IMR-90 (cell line): ENCODE results near the gene UST. TPM values are rescaled to one million over a fixed set of nuclear protein-coding genes. Genes with fewer than 3 reads are reported as not detected.
A peak's percentile ranks its signal among the peaks of the same experiment; 100 is the strongest.

Experiments
- ATAC-seq: fragments of 200-7000 bp; cut with Tn5 transposase; 2 replicates; pipeline ENCODE4 v1.9.1; 2020; ENCODE audit warnings: low read depth, mild to moderate bottlenecking, moderate library complexity
- BruUV-seq: library from RNA; stranded (reverse); fragments of 400-500 nt; replicated peaks from 2 replicates; lab custom pipeline; 2021; lab: Mats Ljungman, UMichigan
- CTCF ChIA-PET: fragments of 300-600 bp; formaldehyde crosslinking; extraction: SDS; loops from one replicate; lab custom pipeline; 2021; ENCODE audit warnings: antibody characterized with exemption; lab: Yijun Ruan, JAX
- POLR2A ChIA-PET: fragments of 300-600 bp; sonication (Branson Sonifier 250); formaldehyde crosslinking; loops from one replicate; lab custom pipeline; 2022; ENCODE audit warnings: antibody characterized with exemption; ENCODE audit not compliant: unreplicated experiment; lab: Charles Lee
- DNase-seq: peaks from one replicate; pipeline ENCODE4 v3.0.0; 2013
- H2AFZ ChIP-seq: replicated peaks from 2 replicates; pipeline ENCODE3; 2013; ENCODE audit warnings: low read length, mild to moderate bottlenecking; ENCODE audit not compliant: poor library complexity
- H2AK5ac ChIP-seq: 2 replicates; pipeline ENCODE4 v1.6.1; 2013; ENCODE audit warnings: low read depth, low read length, inconsistent platforms
- H2AK9ac ChIP-seq: replicated peaks from 2 replicates; pipeline ENCODE3; 2013; ENCODE audit warnings: mild to moderate bottlenecking, low read depth, low read length, moderate library complexity; ENCODE audit not compliant: poor library complexity
- H2BK120ac ChIP-seq: 2 replicates; pipeline ENCODE4 v1.6.1; 2013; ENCODE audit warnings: low read depth, low read length, inconsistent platforms
- H2BK15ac ChIP-seq: 3 replicates; pipeline ENCODE4 v1.6.1; 2013; ENCODE audit warnings: low read depth, low read length, inconsistent platforms
- H2BK20ac ChIP-seq: 2 replicates; pipeline ENCODE4 v1.6.1; 2013; ENCODE audit warnings: low read depth, mild to moderate bottlenecking, inconsistent platforms, low read length, moderate library complexity
- H2BK5ac ChIP-seq: 2 replicates; pipeline ENCODE4 v1.6.1; 2013; ENCODE audit warnings: mild to moderate bottlenecking, low read depth, low read length, inconsistent platforms; ENCODE audit not compliant: poor library complexity, severe bottlenecking
- H3K14ac ChIP-seq: replicated peaks from 2 replicates; pipeline ENCODE4 v1.6.1; 2013; ENCODE audit warnings: low read depth, low read length, inconsistent platforms
- H3K18ac ChIP-seq: 2 replicates; pipeline ENCODE4 v1.6.1; 2013; ENCODE audit warnings: low read depth, low read length, control low read depth
- H3K23ac ChIP-seq: 2 replicates; pipeline ENCODE4 v1.6.1; 2013; ENCODE audit warnings: low read depth, low read length, inconsistent platforms
- H3K27ac ChIP-seq: 2 replicates; pipeline ENCODE4 v1.5.1; 2013; ENCODE audit warnings: mild to moderate bottlenecking, control low read depth, low read length; ENCODE audit not compliant: insufficient read depth
- H3K27me3 ChIP-seq: 2 replicates; pipeline ENCODE4 v1.6.1; 2013; ENCODE audit warnings: low read length; ENCODE audit not compliant: control insufficient read depth, insufficient read depth
- H3K36me3 ChIP-seq: 2 replicates; pipeline ENCODE4 v1.6.1; 2013; ENCODE audit warnings: low read length, mixed read lengths; ENCODE audit not compliant: control insufficient read depth, insufficient read depth
- H3K4ac ChIP-seq: 2 replicates; pipeline ENCODE4 v1.6.1; 2013; ENCODE audit warnings: low read depth, low read length, inconsistent platforms
- H3K4me1 ChIP-seq: 2 replicates; pipeline ENCODE4 v1.6.1; 2013; ENCODE audit warnings: low read length, mixed read lengths; ENCODE audit not compliant: control insufficient read depth, insufficient read depth
- H3K4me2 ChIP-seq: 2 replicates; pipeline ENCODE4 v1.6.1; 2013; ENCODE audit warnings: low read depth, mild to moderate bottlenecking, control low read depth, low read length, moderate library complexity
- H3K4me3 ChIP-seq: 2 replicates; pipeline ENCODE4 v1.5.1; 2013; ENCODE audit warnings: low read depth, mild to moderate bottlenecking, control low read depth, low read length, moderate library complexity; ENCODE audit not compliant: insufficient read depth
- H3K56ac ChIP-seq: 2 replicates; pipeline ENCODE4 v1.6.1; 2013; ENCODE audit warnings: low read length, inconsistent platforms; ENCODE audit not compliant: insufficient read depth; ENCODE audit errors: extremely low read depth
- H3K79me1 ChIP-seq, 2 experiments: 2 replicates each; pipeline ENCODE4 v1.6.1; 2013; ENCODE audit warnings: low read length in 2 of 2, inconsistent platforms in 1 of 2, low read depth in 1 of 2
- H3K9ac ChIP-seq: 2 replicates; pipeline ENCODE4 v1.6.1; 2013; ENCODE audit warnings: low read depth, low read length, control low read depth
- H3K9me1 ChIP-seq: 2 replicates; pipeline ENCODE4 v1.6.1; 2013; ENCODE audit warnings: low read length, inconsistent platforms; ENCODE audit not compliant: insufficient read depth
- H3K9me3 ChIP-seq: 2 replicates; pipeline ENCODE4 v1.6.1; 2013; ENCODE audit warnings: low read length; ENCODE audit not compliant: control insufficient read depth, insufficient read depth
- H4K20me1 ChIP-seq: 2 replicates; pipeline ENCODE4 v1.6.1; 2013; ENCODE audit warnings: low read length, inconsistent platforms; ENCODE audit not compliant: insufficient read depth
- H4K5ac ChIP-seq: 2 replicates; pipeline ENCODE4 v1.6.1; 2013; ENCODE audit warnings: mild to moderate bottlenecking, low read depth, low read length, control low read depth
- H4K8ac ChIP-seq, 2 experiments: 2 replicates each; pipeline ENCODE4 v1.6.1; 2013; ENCODE audit warnings: low read depth in 2 of 2, low read length in 2 of 2, control low read depth in 1 of 2, inconsistent platforms in 1 of 2
- H4K91ac ChIP-seq: 2 replicates; pipeline ENCODE4 v1.6.1; 2013; ENCODE audit warnings: low read depth, low read length, inconsistent platforms; ENCODE audit not compliant: insufficient read depth
- CEBPB ChIP-seq: IDR thresholded peaks from 2 replicates; pipeline ENCODE4 v1.6.1; 2012; ENCODE audit warnings: low read depth, low read length, improper control_type of control experiment
- FOS ChIP-seq: fragments of 150-350 bp; IDR thresholded peaks from 2 replicates; pipeline ENCODE4 v1.6.1; 2016; ENCODE audit warnings: low read depth, low read length
- MAFK ChIP-seq: IDR thresholded peaks from 2 replicates; pipeline ENCODE4 v1.6.1; 2012; ENCODE audit warnings: low read depth, low read length, improper control_type of control experiment
- POLR2A ChIP-seq: IDR thresholded peaks from 2 replicates; pipeline ENCODE4 v1.6.1; 2012; ENCODE audit warnings: mild to moderate bottlenecking, low read depth, low read length
- RAD21 ChIP-seq: IDR thresholded peaks from 2 replicates; pipeline ENCODE4 v1.6.1; 2012; ENCODE audit warnings: low read length, improper control_type of control experiment
- RCOR1 ChIP-seq: IDR thresholded peaks from 2 replicates; pipeline ENCODE4 v1.6.1; 2012; ENCODE audit warnings: mild to moderate bottlenecking, low read length, improper control_type of control experiment; ENCODE audit not compliant: insufficient replicate concordance
- WGBS, 2 experiments: methylation state at CpG; one replicate each; pipeline versions ENCODE4 v1.1.5 to v1.1.7; 2013; ENCODE audit warnings: missing lambda C conversion rate in 2 of 2; ENCODE audit not compliant: insufficient read length in 1 of 2; ENCODE audit errors: extremely low coverage in 2 of 2; 5-methylcytosine and 5-hydroxymethylcytosine counted together
- dilution Hi-C: fragments of 300-500 bp; cut with HindIII; formaldehyde crosslinking; loops from one replicate; pipeline ENCODE4 v1.14.3; 2018; ENCODE audit warnings: low sequenced_read_pairs; ENCODE audit not compliant: unreplicated experiment
- in situ Hi-C: fragments of 300-500 bp; cut with MboI; formaldehyde crosslinking; loops from 3 replicates; pipeline ENCODE4 v1.14.3; 2019; ENCODE audit warnings: low sequenced_read_pairs, inconsistent platforms, mixed read lengths
- intact Hi-C: fragments of 100-400 bp; cut with micrococcal nuclease; formaldehyde crosslinking; loops from 2 replicates; pipeline ENCODE4 v1.10.0; 2022
- polyA plus RNA-seq, 3 experiments: library from polyadenylated mRNA; depleted of rRNA; stranded (reverse); fragments of >200 nt; gene quantifications; 2 replicates each; pipeline ENCODE4 v1.2.3, GENCODE V29; 2012; ENCODE audit warnings: low replicate concordance in 1 of 3
- total RNA-seq: library from RNA; depleted of rRNA; stranded (reverse); fragments of >200 nt; gene quantifications from 2 replicates; pipeline ENCODE4 v1.2.3, GENCODE V29; 2012
- TF ChIP-seq, protein P1 (sequence below): fragments of 150-350 bp; IDR thresholded peaks from 2 replicates; pipeline ENCODE4 v1.6.1; 2017; ENCODE audit warnings: mild to moderate bottlenecking, antibody characterized with exemption, low read length, low read depth
- TF ChIP-seq, protein P2 (sequence below): conservative IDR thresholded peaks from 2 replicates; pipeline ENCODE4 v1.5.1; 2012; ENCODE audit warnings: mild to moderate bottlenecking, low read depth, low read length, improper control_type of control experiment

The UST gene
- total and polyA plus RNA-seq, 2 of the 4 experiments (the other 2 are of a cell fraction) = 7.7 to 13.8 TPM

DNA sequence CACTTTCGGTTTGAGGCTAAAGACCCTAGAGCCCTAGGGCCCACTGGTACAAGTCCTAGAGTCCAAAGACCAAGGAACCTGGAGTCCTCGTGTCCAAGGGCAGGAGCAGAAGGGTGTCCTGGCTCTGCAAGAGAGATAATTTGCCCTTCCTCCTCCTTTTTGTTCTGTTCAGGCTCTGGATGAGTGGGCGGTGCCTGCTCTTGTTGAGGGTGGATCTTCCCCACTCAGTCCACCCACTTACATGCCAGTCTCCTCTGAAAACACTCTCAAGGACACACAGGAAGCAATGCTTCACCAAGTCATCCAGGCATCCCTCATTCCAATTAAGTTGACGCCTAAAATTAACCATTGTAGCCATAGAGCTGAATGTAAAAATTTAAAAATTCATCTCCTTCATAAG is 102.1 kb downstream of the UST start:
- Histone ChIP-seq H4K8ac (no peak overlapping the region), H2BK120ac (no peak overlapping the region), H3K4me2 (no peak overlapping the region), H3K27me3 (no peaks in the 10 kb centered on the region; the same call in 1 of the 2 replicates), H3K18ac (no peak overlapping the region), H3K14ac (no peak overlapping the region), H4K91ac (no peak overlapping the region), H3K9ac (no peak overlapping the region), H3K79me1 (peaks cover 25 to 32% of the 10 kb centered on the region in 2 experiments), H3K4me1 (peaks cover 6% of the 10 kb centered on the region; the same call in 1 of the 2 replicates), H3K9me3 (no peaks in the 10 kb centered on the region), H3K4ac (no peak overlapping the region), H3K36me3 (no peaks in the 10 kb centered on the region; the same call in 1 of the 2 replicates), H3K56ac (no peak overlapping the region), H2AK5ac (no peak overlapping the region), H4K20me1 (peaks cover 23% of the 10 kb centered on the region; the same call in 1 of the 2 replicates), H4K5ac (no peak overlapping the region), H3K9me1 (peaks cover 11% of the 10 kb centered on the region), H2BK20ac (no peak overlapping the region), H3K23ac (no peak overlapping the region), H2BK15ac (no peak overlapping the region), H3K27ac (no peak overlapping the region), H2AK9ac (no peak overlapping the region), H3K4me3 (no peak overlapping the region), H2BK5ac (no peak overlapping the region), H2AFZ (no peak overlapping the region)
- ChIA-PET CTCF (no interaction called here), POLR2A (no interaction called here)
- no TSS peak for BruUV-seq
- DNase-seq (no peak), ATAC-seq (0 out of 2 replicates have a peak, but pooled peaks have one; percentile 17)
- whole genome bisulfite sequencing, 2 experiments = no CpG with 5 or more reads among the region's 4 CpGs
- in situ Hi-C loops (no loop called here), intact Hi-C loops (no loop called here), dilution Hi-C loops (no loop called here)
- TF ChIP-seq, protein P1, sequence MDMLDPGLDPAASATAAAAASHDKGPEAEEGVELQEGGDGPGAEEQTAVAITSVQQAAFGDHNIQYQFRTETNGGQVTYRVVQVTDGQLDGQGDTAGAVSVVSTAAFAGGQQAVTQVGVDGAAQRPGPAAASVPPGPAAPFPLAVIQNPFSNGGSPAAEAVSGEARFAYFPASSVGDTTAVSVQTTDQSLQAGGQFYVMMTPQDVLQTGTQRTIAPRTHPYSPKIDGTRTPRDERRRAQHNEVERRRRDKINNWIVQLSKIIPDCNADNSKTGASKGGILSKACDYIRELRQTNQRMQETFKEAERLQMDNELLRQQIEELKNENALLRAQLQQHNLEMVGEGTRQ = no peak
- TF ChIP-seq RAD21 (no peak), CEBPB (no peak), RCOR1 (no peak), POLR2A (no peak), FOS (no peak), MAFK (no peak)
- TF ChIP-seq, protein P2, sequence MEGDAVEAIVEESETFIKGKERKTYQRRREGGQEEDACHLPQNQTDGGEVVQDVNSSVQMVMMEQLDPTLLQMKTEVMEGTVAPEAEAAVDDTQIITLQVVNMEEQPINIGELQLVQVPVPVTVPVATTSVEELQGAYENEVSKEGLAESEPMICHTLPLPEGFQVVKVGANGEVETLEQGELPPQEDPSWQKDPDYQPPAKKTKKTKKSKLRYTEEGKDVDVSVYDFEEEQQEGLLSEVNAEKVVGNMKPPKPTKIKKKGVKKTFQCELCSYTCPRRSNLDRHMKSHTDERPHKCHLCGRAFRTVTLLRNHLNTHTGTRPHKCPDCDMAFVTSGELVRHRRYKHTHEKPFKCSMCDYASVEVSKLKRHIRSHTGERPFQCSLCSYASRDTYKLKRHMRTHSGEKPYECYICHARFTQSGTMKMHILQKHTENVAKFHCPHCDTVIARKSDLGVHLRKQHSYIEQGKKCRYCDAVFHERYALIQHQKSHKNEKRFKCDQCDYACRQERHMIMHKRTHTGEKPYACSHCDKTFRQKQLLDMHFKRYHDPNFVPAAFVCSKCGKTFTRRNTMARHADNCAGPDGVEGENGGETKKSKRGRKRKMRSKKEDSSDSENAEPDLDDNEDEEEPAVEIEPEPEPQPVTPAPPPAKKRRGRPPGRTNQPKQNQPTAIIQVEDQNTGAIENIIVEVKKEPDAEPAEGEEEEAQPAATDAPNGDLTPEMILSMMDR = no peak
